ENCODE data around the gene PRKCH. TPM values are rescaled to one million over a fixed set of nuclear protein-coding genes. Genes with fewer than 3 reads are reported as not detected.

The PRKCH gene
- total and polyA plus RNA-seq, 10 of the 15 experiments (the other 5 are each of a cell fraction or from before 2014, with no cell fraction given) = 10.7 to 140 (median 33.2) TPM

DNA sequence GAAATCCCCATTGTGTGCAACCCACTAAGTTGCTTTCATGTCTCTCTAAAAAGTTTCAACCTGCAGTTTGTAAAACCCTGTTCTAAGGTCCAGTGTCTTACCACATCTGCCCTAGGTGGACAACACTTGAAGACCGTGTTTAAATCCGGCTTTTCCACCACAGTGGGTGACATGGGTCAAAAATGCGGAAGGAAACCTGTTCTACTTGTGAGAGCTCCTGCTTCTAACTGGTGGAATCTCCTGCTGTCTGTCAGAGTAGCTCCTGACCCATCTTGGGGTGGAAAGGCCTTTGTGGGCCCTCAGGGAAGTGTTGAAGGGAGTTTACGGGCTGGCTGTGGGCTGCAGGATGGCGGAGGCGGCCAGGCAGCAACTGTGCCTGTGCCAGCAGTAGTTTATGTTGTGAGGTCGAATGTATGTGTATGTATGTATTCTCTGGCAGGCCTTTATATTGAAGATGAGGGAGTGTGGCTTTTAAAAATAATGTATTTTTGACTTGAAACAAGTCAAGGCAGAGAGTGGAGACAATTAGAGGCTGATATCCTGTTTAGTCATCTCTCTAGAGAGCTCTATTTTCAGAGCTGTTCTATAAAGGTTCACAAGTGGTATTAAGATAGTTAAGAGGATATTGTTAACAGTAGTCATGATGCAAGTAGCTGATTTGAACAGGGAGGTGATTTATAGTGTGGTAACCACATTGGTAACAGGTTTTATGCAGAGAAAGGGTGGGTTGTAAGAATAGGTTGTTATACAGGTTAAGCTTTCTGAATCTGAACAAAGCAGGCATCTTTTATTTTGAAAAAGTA, 67.0 kb downstream of the PRKCH start (continued):
- TF ChIP-seq E2F8 (IDR thresholded peaks at IDR 0.05; ENCODE audit: low read depth, partially characterized antibody) = peak; percentile 11
- TF ChIP-seq, protein P1, sequence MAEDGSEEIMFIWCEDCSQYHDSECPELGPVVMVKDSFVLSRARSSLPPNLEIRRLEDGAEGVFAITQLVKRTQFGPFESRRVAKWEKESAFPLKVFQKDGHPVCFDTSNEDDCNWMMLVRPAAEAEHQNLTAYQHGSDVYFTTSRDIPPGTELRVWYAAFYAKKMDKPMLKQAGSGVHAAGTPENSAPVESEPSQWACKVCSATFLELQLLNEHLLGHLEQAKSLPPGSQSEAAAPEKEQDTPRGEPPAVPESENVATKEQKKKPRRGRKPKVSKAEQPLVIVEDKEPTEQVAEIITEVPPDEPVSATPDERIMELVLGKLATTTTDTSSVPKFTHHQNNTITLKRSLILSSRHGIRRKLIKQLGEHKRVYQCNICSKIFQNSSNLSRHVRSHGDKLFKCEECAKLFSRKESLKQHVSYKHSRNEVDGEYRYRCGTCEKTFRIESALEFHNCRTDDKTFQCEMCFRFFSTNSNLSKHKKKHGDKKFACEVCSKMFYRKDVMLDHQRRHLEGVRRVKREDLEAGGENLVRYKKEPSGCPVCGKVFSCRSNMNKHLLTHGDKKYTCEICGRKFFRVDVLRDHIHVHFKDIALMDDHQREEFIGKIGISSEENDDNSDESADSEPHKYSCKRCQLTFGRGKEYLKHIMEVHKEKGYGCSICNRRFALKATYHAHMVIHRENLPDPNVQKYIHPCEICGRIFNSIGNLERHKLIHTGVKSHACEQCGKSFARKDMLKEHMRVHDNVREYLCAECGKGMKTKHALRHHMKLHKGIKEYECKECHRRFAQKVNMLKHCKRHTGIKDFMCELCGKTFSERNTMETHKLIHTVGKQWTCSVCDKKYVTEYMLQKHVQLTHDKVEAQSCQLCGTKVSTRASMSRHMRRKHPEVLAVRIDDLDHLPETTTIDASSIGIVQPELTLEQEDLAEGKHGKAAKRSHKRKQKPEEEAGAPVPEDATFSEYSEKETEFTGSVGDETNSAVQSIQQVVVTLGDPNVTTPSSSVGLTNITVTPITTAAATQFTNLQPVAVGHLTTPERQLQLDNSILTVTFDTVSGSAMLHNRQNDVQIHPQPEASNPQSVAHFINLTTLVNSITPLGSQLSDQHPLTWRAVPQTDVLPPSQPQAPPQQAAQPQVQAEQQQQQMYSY (CRISPR knock-in tag; IDR thresholded peaks at IDR 0.05) = peak; percentile 54; the same call in 1 of the 2 replicates
- peak; percentile 99 for TF ChIP-seq ZSCAN29 (IDR thresholded peaks at IDR 0.05)
- TF ChIP-seq IRF5 (IDR thresholded peaks at IDR 0.05; ENCODE audit: borderline replicate concordance) = no peak
- peak; percentile 82 for TF ChIP-seq NBN (IDR thresholded peaks at IDR 0.05)
- TF ChIP-seq NR2C2 (IDR thresholded peaks at IDR 0.05; ENCODE audit: borderline replicate concordance, control insufficient read depth, insufficient read length, low read depth) = no peak
- TF ChIP-seq RELA (IDR thresholded peaks at IDR 0.05; ENCODE audit: borderline replicate concordance, partially characterized antibody) = no peak
- TF ChIP-seq TAF1 (IDR thresholded peaks at IDR 0.05; ENCODE audit: borderline replicate concordance, low read depth, low read length) = no peak; the same call in 1 of the 2 replicates
- TF ChIP-seq, protein P2, sequence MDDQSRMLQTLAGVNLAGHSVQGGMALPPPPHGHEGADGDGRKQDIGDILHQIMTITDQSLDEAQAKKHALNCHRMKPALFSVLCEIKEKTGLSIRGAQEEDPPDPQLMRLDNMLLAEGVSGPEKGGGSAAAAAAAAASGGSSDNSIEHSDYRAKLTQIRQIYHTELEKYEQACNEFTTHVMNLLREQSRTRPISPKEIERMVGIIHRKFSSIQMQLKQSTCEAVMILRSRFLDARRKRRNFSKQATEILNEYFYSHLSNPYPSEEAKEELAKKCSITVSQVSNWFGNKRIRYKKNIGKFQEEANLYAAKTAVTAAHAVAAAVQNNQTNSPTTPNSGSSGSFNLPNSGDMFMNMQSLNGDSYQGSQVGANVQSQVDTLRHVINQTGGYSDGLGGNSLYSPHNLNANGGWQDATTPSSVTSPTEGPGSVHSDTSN (IDR thresholded peaks at IDR 0.05; ENCODE audit: insufficient replicate concordance, low read depth, low read length) = peak; percentile 74
- no peak for TF ChIP-seq CHD1 (IDR thresholded peaks at IDR 0.05; ENCODE audit: low read depth, low read length)
- TF ChIP-seq ZNF622 (IDR thresholded peaks at IDR 0.05) = no peak
- no peak for TF ChIP-seq KAT2A (conservative IDR thresholded peaks at IDR 0.05; ENCODE audit: control insufficient read depth, low read depth, low read length)
- no peak for TF ChIP-seq ZZZ3 (IDR thresholded peaks at IDR 0.05; ENCODE audit: control insufficient read depth, insufficient read length, low read depth)
- TF ChIP-seq, protein P3, sequence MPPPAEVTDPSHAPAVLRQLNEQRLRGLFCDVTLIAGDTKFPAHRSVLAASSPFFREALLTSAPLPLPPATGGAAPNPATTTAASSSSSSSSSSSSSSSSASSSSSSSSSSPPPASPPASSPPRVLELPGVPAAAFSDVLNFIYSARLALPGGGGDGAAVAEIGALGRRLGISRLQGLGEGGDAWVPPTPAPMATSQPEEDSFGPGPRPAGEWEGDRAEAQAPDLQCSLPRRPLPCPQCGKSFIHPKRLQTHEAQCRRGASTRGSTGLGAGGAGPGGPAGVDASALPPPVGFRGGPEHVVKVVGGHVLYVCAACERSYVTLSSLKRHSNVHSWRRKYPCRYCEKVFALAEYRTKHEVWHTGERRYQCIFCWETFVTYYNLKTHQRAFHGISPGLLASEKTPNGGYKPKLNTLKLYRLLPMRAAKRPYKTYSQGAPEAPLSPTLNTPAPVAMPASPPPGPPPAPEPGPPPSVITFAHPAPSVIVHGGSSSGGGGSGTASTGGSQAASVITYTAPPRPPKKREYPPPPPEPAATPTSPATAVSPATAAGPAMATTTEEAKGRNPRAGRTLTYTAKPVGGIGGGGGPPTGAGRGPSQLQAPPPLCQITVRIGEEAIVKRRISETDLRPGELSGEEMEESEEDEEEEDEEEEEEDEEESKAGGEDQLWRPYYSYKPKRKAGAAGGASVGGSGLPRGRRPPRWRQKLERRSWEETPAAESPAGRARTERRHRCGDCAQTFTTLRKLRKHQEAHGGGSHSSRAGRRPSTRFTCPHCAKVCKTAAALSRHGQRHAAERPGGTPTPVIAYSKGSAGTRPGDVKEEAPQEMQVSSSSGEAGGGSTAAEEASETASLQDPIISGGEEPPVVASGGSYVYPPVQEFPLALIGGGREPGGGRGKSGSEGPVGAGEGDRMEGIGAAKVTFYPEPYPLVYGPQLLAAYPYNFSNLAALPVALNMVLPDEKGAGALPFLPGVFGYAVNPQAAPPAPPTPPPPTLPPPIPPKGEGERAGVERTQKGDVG (CRISPR knock-in tag; IDR thresholded peaks at IDR 0.05) = no peak
- TF ChIP-seq KDM1A (IDR thresholded peaks at IDR 0.05; ENCODE audit: borderline replicate concordance) = no peak
- peak; percentile 64 for TF ChIP-seq EED (IDR thresholded peaks at IDR 0.05; ENCODE audit: low read depth)
- no peak for TF ChIP-seq NRF1 (conservative IDR thresholded peaks at IDR 0.05; ENCODE audit: low read depth, low read length)

Data from GM12878 (cell line).